ENCODE data around the gene TOM1. TPM values are rescaled to one million over a fixed set of nuclear protein-coding genes. Genes with fewer than 3 reads are reported as not detected.

Gene TOM1
- total RNA-seq, 2 experiments from 2014 or later = 23.7 to 29.5 TPM

DNA sequence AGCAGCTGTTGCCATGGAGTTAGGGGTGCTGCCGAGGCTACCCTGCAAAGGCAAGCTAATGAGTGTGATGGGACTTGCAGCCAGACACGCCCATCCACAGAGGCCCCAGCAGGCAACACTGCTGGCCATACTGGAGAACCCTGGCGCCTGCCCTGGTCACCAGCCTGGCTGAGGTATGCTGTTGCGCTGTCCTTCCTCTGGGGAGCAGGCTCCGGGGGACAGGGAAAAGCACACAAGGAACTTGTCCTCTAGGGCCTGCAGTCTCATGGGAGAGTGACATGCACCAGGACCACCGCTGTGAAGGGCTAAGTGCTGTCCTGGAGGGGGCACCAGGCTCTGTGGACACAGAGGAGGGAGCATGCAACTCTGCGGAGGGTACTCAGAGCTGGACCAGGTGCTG, 35.8 kb downstream of the TOM1 start:
- Mint-ChIP-seq H3K4me3 (no peak overlapping the region), H3K9me3 (ENCODE audit: low read depth) (no peaks in the 10 kb centered on the region), H3K4me1 (peaks cover 18% of the 10 kb centered on the region), H3K27me3 (no peaks in the 10 kb centered on the region), H3K36me3 (ENCODE audit: low read depth) (peaks cover 34% of the 10 kb centered on the region), H3K27ac (no peak overlapping the region)
- ChIA-PET POLR2A (no interaction called here), CTCF (interaction anchor here (0.6 kb wide), 1 partner anchor 419 kb away, joined by 3 read pairs; no protein-coding TSS in a partner anchor)
- DNase-seq (no peak), ATAC-seq (no peak)
- intact Hi-C loops (cut with DNase I, micrococcal nuclease) = loop anchor here in 1 of 2 experiments (10.0 kb wide), 1 partner anchor 81 kb away; the partner anchor contains the start of gene HMGXB4

DNA sequence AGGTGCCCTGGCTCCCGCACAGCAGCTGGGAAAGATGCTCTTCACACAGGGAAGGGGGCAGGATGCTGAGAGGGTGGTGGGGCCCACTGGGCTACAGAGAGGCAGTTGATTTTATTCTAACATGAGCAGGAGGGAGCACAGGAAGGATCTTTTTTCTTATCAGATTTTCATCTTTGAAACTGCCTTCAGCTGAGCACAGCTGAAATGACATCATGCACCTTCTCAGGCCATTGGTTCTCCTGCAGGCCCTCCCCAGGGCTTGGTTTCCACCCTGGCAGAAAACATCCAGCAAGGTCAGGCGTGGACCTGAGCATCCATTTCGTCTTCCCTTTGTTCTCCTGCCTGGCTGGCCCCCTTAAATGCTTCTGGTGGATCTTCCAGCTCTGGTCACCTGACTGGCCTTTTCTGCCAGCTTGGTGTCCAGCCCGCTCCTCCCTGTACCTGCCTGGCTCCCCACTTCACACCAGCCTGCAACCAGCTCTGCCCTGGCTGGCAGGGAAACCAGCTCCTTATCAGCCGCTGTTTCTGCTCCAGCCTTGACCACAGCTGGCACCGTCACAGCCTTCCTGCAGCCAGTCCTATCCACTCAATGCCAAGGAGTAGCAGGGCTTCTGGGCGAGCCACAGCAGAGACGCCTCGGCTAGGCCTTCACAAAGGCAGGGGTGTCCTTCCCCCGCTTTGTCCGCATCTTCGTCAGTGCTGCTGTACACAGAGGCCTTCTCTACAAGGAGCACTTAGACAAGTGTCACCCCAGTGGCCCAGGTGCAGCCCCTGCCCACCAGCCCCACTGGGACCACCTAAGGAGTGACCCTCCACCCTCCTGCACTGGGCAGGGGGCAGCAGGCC, 36.5 kb downstream of the TOM1 start:
- ChIA-PET POLR2A (no interaction called here), CTCF (interaction anchor here (0.6 kb wide), 1 partner anchor 419 kb away, joined by 3 read pairs; no protein-coding TSS in a partner anchor)
- peaks cover 15% of the 10 kb centered on the region for H3K4me1 Mint-ChIP-seq
- no peaks in the 10 kb centered on the region for H3K9me3 Mint-ChIP-seq (ENCODE audit: low read depth)
- ATAC-seq (no peak), DNase-seq (no peak)
- no peak overlapping the region for H3K4me3 Mint-ChIP-seq
- H3K36me3 Mint-ChIP-seq (ENCODE audit: low read depth) = peaks cover 34% of the 10 kb centered on the region
- no peak overlapping the region for H3K27ac Mint-ChIP-seq
- H3K27me3 Mint-ChIP-seq = no peaks in the 10 kb centered on the region
- intact Hi-C loops (cut with DNase I, micrococcal nuclease) = loop anchor here in 1 of 2 experiments (10.0 kb wide), 1 partner anchor 81 kb away; the partner anchor contains the start of gene HMGXB4

DNA sequence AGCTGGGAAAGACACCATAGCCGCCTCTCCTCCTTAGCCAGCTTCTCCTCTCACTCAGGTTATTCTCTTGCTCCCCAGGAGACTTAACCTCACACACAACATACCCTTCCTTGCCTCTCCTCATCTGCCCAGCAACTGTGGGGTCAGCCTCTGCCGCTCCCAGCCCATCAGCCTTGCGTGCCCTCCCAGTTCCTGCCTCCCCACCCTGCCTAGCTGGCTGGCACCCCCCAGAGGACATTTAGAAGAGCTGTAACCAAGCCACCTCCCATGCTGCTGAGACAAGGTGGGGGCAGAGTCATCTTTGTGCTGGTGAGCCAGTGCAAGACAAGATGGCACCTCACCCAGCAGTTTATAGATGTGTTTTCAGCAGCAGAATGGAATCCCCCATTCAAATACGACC, 38.2 kb downstream of the TOM1 start:
- peak; percentile 37 for DNase-seq
- H3K36me3 Mint-ChIP-seq (ENCODE audit: low read depth) = peaks cover 26% of the 10 kb centered on the region
- ChIA-PET CTCF (interaction anchor here (0.6 to 0.7 kb wide), 2 partner anchors 9 to 556 kb away, joined by 3 read pairs; no protein-coding TSS in a partner anchor), POLR2A (no interaction called here)
- intact Hi-C loops (cut with DNase I, micrococcal nuclease) = loop anchor here in 1 of 2 experiments (10.0 kb wide), 1 partner anchor 83 kb away; the partner anchor contains the start of gene HMGXB4
- peak overlapping the region; percentile 37 for H3K27ac Mint-ChIP-seq
- peaks cover 14% of the 10 kb centered on the region for H3K4me1 Mint-ChIP-seq
- H3K27me3 Mint-ChIP-seq = no peaks in the 10 kb centered on the region
- no peak overlapping the region for H3K4me3 Mint-ChIP-seq
- H3K9me3 Mint-ChIP-seq (ENCODE audit: low read depth) = no peaks in the 10 kb centered on the region
- no peak for ATAC-seq

DNA sequence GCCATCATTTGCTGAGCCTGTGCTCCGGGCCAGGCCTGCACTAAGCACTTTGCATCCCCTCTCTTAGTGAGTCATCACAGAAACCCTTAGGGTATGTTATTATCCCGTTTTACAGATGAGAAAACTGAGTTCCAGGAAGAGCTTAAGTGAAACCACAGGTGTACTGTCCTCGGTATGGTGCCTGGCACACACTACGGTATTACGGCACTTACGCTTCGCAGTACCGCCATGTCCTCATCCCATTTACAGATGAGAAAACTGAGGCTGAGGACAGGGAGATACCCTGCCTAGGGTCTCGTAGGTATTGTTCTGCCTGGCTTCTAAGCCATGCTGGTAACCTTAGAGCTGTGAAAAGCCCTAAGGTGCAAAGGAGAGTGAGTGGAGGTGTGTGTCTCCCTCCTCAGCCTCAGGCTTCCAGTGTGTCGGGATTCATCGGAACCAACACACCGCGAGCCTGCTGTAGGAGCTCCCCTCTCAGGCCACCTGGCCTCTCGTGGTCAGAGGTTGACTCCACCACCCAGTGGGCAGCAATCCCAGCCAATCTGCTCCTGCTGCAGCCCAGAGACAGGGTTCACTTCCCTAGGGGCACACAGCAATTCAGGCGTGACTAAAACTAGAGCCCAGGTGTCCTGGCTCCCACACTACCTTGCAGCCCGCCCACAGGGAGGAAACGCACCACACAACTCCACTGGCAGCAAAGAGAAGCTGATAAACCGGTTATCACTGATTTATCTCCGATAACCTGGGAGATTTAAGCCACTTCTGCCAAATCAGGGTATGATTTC, 41.6 kb downstream of the TOM1 start:
- H3K9me3 Mint-ChIP-seq (ENCODE audit: low read depth) = no peaks in the 10 kb centered on the region
- no peak overlapping the region for H3K27ac Mint-ChIP-seq

DNA sequence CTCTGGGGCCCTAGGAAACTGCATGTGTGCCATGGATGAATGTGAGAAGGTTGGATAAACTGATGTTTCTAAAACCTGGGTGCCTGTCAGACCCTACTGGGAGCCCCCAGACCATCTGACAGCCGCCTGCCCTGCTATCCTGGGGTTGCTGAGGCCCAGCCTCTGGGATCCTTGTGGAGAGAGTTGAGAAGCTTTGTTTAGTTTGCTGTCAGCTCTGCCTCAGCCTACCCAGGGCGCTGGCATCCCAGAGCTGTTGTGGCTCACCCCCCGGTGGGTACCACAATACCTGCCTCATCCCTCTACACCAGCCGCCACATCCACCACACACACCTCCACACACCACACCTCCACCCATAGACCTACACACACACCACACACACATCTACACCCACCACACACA, 42.7 kb downstream of the TOM1 start:
- ChIA-PET POLR2A (no interaction called here), CTCF (interaction anchor here (1.6 kb wide), 1 partner anchor 9 kb away, joined by 4 read pairs; no protein-coding TSS in a partner anchor)
- Mint-ChIP-seq H3K36me3 (ENCODE audit: low read depth) (peaks cover 18% of the 10 kb centered on the region), H3K27me3 (no peaks in the 10 kb centered on the region), H3K4me3 (no peak overlapping the region), H3K9me3 (ENCODE audit: low read depth) (no peaks in the 10 kb centered on the region), H3K4me1 (no peaks in the 10 kb centered on the region), H3K27ac (no peak overlapping the region)
- DNase-seq = no peak
- intact Hi-C loops (cut with DNase I, micrococcal nuclease) = no loop called here
- no peak for ATAC-seq

More for the DNA sequence above, 41.6 kb downstream of the TOM1 start:
- ATAC-seq (no peak), DNase-seq (no peak)
- intact Hi-C loops (cut with DNase I, micrococcal nuclease) = no loop called here
- H3K4me3 Mint-ChIP-seq = no peak overlapping the region
- POLR2A ChIA-PET = no interaction called here
- CTCF ChIA-PET = interaction anchor here (1.6 kb wide), 1 partner anchor 10 kb away, joined by 4 read pairs; no protein-coding TSS in a partner anchor
- H3K36me3 Mint-ChIP-seq (ENCODE audit: low read depth) = peaks cover 18% of the 10 kb centered on the region
- no peaks in the 10 kb centered on the region for H3K4me1 Mint-ChIP-seq
- H3K27me3 Mint-ChIP-seq = no peaks in the 10 kb centered on the region

DNA sequence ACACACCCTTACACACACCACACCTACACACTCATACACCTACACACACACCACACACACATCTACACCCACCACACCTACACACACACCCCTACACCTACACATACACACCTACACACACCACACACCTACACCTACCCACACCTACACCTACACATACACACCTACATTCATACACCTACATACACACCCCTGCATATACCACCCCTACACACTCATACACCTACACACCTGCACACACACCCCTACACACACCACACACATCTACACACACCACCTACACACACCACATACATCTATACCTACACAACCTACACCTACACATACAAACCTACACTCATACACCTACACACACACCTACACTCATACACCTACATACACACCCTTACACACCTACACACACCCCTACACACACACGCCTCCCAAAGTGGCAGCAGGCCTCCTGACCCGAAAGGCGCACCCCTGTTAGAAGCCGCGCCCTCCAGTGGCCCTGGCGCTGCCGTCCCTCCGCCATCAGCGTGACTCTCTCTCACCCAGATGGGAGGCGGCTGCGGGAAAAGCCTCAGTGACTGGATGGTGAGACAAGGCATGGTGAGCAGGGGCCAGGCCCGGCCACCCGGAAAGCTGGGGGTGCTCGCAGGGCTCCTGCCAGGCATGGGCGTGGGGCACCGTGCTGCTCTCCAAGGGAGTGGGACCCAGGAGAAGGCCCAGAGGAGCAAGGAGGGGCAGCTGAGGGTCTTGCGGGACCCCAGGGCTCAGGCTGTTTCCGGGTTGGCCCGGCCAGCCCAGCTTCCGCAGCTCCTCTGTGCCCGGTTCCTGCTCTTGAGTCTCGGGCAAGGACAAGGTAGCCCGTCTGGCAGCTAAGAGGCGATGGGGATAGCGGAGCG, 44.2 kb downstream of the TOM1 start:
- ATAC-seq (no peak), DNase-seq (no peak)
- Mint-ChIP-seq H3K27ac (no peak overlapping the region), H3K4me3 (no peak overlapping the region), H3K4me1 (no peaks in the 10 kb centered on the region), H3K36me3 (ENCODE audit: low read depth) (peaks cover 14% of the 10 kb centered on the region), H3K27me3 (no peaks in the 10 kb centered on the region), H3K9me3 (ENCODE audit: low read depth) (no peaks in the 10 kb centered on the region)
- ChIA-PET CTCF (no interaction called here), POLR2A (interaction anchor here (0.7 kb wide), 1 partner anchor 53 kb away, joined by 4 read pairs; no protein-coding TSS in a partner anchor)
- intact Hi-C loops (cut with DNase I, micrococcal nuclease) = no loop called here

DNA sequence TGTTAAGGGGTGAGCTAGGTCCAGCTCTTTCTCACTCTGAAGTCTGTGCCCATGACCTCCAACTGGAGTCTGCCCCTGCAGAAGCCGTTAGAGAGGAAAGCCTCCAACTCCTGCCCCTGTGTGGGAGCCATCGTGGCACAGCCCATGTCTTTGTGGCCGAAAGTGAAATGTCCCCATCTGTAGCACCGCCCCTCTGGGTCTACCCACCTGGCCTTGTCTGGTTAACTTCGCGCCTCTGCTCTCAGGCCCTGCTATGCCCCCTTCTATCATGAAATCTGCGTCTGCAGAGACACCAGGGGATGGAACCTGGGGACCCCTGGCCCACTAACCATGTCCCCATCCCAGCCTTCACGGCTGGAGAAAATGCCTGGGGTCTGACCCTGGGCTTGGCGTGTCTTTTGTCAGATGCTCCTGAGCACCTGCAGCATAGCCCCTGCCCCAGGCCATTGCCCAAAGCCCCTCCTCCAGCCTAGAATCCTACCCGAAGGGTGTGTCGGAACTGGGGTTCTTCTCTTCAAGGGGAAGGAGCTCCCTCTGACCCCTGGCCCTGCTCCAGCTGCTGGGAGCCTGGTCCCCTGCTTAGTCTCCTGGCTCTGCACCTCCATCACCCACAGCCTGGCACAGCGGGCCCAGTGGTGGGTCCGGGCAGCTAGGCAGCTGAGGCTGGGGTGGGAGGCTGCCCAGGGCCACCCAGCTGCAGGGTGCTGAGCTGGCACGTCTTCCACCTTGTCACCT, 45.4 kb downstream of the TOM1 start:
- Mint-ChIP-seq H3K4me3 (no peak overlapping the region), H3K9me3 (ENCODE audit: low read depth) (no peaks in the 10 kb centered on the region), H3K36me3 (ENCODE audit: low read depth) (peaks cover 11% of the 10 kb centered on the region), H3K4me1 (no peaks in the 10 kb centered on the region), H3K27me3 (no peaks in the 10 kb centered on the region), H3K27ac (no peak overlapping the region)
- ATAC-seq (no peak), DNase-seq (no peak)
- CTCF ChIA-PET = interaction anchor here (0.6 kb wide), 1 partner anchor 290 kb away, joined by 3 read pairs; no protein-coding TSS in a partner anchor
- intact Hi-C loops (cut with DNase I, micrococcal nuclease) = no loop called here
- POLR2A ChIA-PET = interaction anchor here (0.7 kb wide), 1 partner anchor 52 kb away, joined by 4 read pairs; no protein-coding TSS in a partner anchor

DNA sequence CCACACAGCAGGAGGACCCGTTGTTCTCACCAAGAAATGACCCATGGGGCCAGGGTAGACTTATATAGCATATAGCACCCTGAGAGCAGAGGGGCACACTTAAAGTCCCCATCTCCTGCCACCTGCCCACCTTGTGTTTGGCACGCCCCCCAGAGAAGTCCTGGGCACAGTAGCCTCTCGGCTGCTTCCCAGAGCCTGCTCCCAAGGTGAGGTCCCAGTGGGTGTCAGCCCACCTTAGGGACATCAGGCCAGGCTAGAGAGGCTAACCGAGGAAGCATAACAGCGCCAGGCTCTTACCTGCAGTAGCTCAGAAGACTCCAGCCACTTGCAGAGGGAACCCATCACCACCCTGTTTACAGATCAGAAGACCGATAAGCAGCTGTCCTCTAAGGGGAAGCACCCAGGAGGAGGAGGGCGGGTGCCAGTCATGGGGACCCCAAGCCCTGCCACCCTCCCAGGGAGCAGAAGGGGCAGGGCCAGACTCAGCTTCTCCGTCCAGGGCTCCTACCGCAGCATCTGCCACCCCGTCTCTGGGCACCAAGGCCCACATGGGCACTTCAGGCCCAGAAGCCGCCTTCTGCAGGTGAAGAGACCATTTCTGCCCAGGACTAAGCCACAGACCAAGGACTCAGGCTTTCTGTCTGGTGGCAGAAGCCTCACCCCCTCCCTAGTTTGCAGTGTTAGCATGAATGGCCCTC, 46.3 kb downstream of the TOM1 start:
- Mint-ChIP-seq H3K4me3 (no peak overlapping the region), H3K4me1 (peaks cover 5% of the 10 kb centered on the region), H3K9me3 (ENCODE audit: low read depth) (no peaks in the 10 kb centered on the region), H3K27ac (no peak overlapping the region), H3K27me3 (no peaks in the 10 kb centered on the region), H3K36me3 (ENCODE audit: low read depth) (peaks cover 4% of the 10 kb centered on the region)
- POLR2A ChIA-PET = no interaction called here
- DNase-seq (no peak), ATAC-seq (no peak)
- intact Hi-C loops (cut with DNase I, micrococcal nuclease) = no loop called here
- CTCF ChIA-PET = interaction anchor here (0.6 kb wide), 1 partner anchor 1257 kb away, joined by 3 read pairs; no protein-coding TSS in a partner anchor

DNA sequence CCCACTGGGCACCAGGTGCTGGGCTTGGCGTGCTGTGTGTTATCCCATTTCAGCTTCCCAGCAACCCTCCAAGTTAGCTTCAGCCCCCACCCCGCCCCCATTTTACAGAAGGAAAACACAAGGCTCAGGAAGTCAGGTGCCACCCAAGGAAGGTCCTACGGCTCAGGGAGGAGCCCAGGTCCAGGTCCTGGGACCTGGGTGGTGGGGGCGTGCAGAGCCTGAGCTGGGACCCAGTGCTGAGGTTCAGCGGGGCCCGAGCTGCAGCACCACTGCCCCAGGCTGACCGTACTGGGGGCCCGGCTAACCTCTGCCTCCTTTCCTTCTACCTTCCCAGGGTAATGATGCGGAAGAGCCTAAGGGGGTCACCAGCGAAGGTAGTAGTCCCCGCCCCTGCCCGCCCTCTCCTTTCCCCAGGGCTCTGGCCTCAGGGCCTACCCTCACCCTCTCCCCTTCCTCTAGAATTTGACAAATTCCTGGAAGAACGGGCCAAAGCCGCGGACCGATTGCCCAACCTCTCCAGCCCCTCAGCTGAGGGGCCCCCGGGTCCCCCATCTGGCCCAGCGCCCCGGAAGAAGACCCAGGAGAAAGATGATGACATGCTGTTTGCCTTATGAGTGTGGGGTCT, 47.0 kb downstream of the TOM1 start:
- Mint-ChIP-seq H3K27me3 (peaks cover 6% of the 10 kb centered on the region), H3K4me3 (no peak overlapping the region), H3K36me3 (ENCODE audit: low read depth) (peaks cover 3% of the 10 kb centered on the region), H3K9me3 (ENCODE audit: low read depth) (no peaks in the 10 kb centered on the region), H3K4me1 (peaks cover 12% of the 10 kb centered on the region), H3K27ac (no peak overlapping the region)
- POLR2A ChIA-PET = no interaction called here
- ATAC-seq (no peak), DNase-seq (no peak)
- intact Hi-C loops (cut with DNase I, micrococcal nuclease) = no loop called here
- CTCF ChIA-PET = interaction anchor here (0.6 kb wide), 1 partner anchor 1258 kb away, joined by 3 read pairs; no protein-coding TSS in a partner anchor

DNA sequence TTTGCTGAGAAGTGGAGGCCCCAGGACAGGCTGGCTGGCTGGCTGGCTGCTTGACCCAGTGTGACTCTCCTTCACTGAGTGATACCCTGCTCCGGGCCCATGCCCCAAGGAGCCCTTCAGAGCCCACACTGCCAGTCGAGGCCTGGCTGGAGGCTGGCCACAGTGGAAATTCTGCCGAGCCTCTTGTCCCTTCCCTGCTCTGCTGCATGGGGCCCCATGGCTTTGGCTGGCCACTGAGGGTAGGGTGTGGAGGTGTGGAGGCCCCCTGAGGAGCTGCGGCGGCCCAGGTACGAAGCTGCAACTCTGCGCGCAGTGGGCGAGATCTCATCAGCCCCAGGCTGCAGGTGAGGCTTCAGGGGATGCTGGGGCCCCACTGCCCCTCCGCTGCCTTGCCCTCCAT, 47.8 kb downstream of the TOM1 start:
- Mint-ChIP-seq H3K9me3 (ENCODE audit: low read depth) (no peaks in the 10 kb centered on the region), H3K4me1 (peaks cover 18% of the 10 kb centered on the region), H3K27me3 (peaks cover 6% of the 10 kb centered on the region), H3K36me3 (ENCODE audit: low read depth) (no peaks in the 10 kb centered on the region), H3K4me3 (no peak overlapping the region), H3K27ac (no peak overlapping the region)
- ChIA-PET CTCF (no interaction called here), POLR2A (no interaction called here)
- intact Hi-C loops (cut with DNase I, micrococcal nuclease) = no loop called here
- DNase-seq (no peak), ATAC-seq (no peak)
